Measurements from ENCODE around the gene TAF4.

Gene TAF4

DNA sequence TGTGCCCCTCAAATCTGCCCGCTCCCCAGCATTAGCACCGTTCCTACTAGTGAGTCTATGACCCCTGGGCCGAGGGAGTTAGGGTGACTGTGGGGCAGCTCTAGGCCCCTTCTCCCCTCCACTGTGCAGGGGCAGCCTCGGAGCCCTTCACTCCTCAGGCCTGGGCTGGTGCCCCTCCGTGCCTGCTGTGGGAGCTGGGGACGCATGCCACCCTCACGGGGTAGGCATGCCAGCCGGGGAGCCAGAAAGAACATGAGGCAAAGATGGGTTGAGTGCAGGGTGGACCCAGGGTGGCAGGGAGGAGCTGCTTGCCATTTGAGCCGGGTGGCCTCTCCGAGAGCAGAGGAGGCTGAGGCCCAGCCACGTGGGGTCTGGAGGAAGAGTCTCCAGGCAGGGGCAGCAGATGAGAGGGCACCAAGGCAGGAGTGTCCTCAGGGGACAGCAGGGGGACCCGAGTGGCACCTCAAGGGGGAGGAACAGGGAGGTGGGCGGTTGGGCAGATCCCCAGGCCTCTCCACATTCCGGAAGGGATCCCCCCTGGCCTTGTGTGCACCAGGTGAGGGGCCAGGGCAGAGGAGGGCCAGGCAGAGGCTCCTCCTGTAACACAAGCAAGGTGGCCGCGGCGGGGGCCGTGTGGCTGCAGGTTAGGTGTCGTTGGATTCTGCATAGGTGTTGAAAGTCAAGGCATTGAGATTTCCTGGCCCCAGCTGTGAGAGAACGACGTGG is 38.0 kb upstream of the TAF4 start:
- TF ChIP-seq ZFX (IDR thresholded peaks at IDR 0.05): no peak
- TF ChIP-seq, protein P1, sequence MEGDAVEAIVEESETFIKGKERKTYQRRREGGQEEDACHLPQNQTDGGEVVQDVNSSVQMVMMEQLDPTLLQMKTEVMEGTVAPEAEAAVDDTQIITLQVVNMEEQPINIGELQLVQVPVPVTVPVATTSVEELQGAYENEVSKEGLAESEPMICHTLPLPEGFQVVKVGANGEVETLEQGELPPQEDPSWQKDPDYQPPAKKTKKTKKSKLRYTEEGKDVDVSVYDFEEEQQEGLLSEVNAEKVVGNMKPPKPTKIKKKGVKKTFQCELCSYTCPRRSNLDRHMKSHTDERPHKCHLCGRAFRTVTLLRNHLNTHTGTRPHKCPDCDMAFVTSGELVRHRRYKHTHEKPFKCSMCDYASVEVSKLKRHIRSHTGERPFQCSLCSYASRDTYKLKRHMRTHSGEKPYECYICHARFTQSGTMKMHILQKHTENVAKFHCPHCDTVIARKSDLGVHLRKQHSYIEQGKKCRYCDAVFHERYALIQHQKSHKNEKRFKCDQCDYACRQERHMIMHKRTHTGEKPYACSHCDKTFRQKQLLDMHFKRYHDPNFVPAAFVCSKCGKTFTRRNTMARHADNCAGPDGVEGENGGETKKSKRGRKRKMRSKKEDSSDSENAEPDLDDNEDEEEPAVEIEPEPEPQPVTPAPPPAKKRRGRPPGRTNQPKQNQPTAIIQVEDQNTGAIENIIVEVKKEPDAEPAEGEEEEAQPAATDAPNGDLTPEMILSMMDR (conservative IDR thresholded peaks at IDR 0.05): no peak

DNA sequence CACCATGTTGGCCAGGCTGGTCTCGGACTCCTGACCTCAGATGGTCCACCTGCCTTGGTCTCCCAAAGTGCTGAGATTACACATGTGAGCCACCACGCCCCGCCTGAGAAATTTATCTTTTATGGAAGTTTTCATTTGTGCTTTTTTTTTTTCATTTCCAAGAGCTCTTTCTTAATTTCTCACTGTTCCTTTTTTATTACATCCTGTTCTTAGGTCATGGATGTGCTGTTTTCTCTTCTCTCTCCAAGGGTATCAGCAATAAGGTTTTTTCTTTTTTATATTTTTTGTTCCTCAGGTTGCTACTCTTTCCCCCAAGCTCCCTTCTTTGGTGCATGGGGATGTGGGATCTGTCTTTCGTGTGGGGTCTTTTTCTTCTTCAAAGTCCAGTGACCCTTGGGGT is 35.4 kb upstream of the TAF4 start:
- TF ChIP-seq ZFX (IDR thresholded peaks at IDR 0.05): no peak
- TF ChIP-seq, protein P1 (conservative IDR thresholded peaks at IDR 0.05): no peak
- H3K27ac ChIP-seq: no peak overlapping the region

More for the DNA sequence above, 38.0 kb upstream of the TAF4 start:
- H3K27ac ChIP-seq: no peak overlapping the region

DNA sequence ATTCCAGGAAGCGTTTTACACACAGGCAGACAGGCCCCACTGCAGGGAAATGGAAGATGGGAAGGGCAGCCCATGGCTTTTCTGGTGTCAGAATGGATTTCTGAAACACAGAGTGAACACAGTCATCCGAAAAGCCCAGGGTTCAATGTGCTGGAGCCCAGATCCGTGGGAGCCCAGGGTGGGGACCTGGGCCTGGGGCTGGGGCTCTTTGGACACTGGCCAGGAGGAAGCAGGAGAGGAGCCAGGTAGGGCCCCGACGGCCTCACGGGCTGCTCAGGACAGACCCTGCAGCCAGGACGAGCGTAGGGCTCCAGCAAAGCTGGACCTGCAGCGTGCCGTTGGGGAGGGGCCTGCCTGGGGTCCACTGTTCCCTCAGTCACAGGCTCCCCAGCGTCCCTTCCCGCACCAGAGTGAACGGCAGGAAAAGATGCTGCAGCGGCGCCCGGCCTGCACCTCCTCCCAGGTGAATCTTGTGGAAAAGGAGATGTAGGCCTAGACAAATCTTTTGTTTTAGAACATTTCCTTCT is 32.3 kb upstream of the TAF4 start:
- no peak overlapping the region for H3K27ac ChIP-seq
- TF ChIP-seq ZFX (IDR thresholded peaks at IDR 0.05): no peak

DNA sequence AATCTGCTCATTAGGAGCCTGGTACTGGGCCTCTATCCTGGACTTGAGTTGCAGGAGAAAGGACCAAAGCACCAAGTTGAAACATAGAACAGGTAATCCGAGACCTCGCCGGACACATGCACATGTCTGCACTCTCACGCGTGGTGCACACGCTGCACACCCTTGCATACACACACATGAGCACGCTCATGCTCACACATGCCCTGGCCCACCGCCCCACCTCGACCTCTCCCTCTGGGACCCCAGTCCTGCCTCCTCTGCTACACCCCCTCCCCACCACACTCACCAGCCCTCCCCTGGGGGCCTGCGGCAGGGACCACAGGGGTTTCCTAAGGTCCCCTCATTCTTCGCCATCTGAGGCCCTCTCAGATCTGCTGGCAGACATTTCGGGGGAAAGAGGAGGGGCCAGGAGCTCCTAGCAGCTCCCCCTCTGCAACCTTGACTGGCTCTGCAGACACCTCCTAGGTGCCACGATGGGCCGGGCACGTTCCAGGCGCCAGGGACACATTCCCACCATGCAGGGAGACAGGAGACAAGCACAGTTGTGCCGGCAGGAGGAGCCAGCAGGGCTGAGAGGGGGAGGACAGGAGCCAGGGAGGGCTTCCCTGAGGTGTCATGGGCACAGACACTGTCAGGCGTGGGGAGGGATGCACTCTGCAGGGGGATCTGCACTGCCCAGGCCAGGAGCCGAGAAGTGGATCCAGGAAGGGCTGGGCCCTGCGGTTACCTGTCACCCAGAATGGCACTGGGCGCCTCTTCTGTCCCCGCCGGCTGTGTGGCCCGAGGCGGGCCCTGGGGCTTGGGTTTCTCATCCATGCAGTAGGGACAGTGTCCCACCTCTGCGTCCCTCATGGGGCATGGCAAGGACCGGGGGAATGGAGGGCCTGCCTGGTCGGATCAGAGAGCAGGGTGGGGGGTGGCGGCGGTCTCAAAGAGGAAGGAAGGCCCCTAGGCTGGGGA is 31.0 kb upstream of the TAF4 start:
- H3K27ac ChIP-seq: no peak overlapping the region
- TF ChIP-seq, protein P1 (conservative IDR thresholded peaks at IDR 0.05): no peak
- TF ChIP-seq ZFX (IDR thresholded peaks at IDR 0.05): no peak

DNA sequence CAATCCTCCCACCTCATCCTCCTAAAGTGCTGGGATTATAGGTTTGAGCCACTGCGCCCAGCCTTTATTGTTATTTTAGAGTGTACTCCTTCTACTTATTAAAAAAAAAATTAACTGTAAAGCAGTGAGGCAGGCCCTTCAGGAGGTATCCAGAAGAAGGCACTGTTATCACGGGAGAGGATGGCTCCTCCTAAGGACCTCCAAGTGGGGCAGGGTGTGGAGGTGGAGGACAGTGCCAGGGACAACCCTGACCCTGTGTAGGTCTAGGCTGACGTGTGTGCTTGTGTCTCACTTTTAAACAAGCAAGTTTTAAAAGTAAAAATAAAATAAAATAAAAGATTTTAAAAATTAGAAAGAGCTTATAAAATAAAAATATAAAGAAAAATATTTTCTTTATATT is 23.7 kb upstream of the TAF4 start:
- TF ChIP-seq ZFX (IDR thresholded peaks at IDR 0.05): no peak
- TF ChIP-seq, protein P1 (conservative IDR thresholded peaks at IDR 0.05): no peak
- H3K27ac ChIP-seq: no peak overlapping the region

DNA sequence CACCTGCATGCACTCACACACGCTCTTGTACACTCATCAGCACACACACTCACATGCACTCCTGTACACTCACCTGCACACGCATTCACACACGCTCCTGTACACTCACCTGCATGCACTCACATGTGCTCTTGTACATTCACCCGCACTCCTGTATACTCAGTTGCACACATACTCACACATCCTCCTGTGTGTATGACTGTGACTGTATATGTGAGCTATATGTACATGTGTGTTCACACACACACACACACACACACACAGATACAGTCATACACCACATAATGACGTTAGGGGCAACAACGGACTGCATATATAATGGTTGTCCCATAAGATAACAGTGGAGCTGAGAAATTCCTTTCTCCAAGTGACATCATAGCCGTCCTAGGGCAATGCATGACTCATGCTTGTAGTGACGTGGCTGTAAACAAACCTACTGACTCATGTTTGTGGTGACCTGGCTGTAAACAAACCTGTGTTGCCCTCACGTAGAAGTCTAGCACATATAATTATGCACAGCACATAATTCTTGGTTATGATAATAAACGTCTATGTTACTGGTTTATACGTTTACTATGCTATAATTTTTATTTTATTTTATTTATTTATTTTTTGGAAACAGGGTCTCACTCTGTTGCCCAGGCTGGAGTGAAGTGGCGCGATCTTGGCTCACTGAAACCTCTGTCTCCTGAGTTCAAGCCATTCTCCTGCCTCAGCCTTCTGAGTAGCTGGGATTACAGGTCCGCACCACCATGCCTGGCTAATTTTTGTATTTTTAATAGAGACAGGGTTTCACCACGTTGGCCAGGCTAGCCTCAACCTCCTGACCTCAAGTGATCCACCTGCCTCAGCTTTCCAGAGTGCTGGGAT is 22.8 kb upstream of the TAF4 start:
- no peak for TF ChIP-seq ZFX (IDR thresholded peaks at IDR 0.05)
- TF ChIP-seq, protein P1 (conservative IDR thresholded peaks at IDR 0.05): no peak
- H3K27ac ChIP-seq: no peak overlapping the region

DNA sequence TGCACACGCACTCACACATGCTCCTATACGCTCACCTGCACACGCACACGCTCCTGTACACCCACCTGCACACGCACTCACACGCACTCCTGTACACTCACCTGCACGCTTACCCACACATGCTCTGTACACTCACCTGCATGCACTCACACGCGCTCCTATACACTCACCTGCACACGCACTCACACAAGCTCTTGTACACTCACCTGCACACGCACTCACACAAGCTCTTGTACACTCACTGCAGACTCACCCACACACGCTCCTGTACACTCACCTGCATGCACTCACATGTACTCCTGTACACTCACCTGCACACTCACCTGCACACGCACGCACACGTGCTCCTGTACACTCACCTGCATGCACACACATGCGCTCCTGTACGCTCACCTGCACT is 22.0 kb upstream of the TAF4 start:
- H3K27ac ChIP-seq: no peak overlapping the region
- TF ChIP-seq, protein P1 (conservative IDR thresholded peaks at IDR 0.05): no peak
- no peak for TF ChIP-seq ZFX (IDR thresholded peaks at IDR 0.05)

All from C4-2B (cell line).